ENCODE measurements around the gene SS18.
"Not testable (repeated sequence)": the region's sequence is repeated elsewhere in the genome, so short reads cannot be mapped to it uniquely, and the experiment has no call there.

The SS18 gene, protein sequence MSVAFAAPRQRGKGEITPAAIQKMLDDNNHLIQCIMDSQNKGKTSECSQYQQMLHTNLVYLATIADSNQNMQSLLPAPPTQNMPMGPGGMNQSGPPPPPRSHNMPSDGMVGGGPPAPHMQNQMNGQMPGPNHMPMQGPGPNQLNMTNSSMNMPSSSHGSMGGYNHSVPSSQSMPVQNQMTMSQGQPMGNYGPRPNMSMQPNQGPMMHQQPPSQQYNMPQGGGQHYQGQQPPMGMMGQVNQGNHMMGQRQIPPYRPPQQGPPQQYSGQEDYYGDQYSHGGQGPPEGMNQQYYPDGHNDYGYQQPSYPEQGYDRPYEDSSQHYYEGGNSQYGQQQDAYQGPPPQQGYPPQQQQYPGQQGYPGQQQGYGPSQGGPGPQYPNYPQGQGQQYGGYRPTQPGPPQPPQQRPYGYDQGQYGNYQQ

DNA sequence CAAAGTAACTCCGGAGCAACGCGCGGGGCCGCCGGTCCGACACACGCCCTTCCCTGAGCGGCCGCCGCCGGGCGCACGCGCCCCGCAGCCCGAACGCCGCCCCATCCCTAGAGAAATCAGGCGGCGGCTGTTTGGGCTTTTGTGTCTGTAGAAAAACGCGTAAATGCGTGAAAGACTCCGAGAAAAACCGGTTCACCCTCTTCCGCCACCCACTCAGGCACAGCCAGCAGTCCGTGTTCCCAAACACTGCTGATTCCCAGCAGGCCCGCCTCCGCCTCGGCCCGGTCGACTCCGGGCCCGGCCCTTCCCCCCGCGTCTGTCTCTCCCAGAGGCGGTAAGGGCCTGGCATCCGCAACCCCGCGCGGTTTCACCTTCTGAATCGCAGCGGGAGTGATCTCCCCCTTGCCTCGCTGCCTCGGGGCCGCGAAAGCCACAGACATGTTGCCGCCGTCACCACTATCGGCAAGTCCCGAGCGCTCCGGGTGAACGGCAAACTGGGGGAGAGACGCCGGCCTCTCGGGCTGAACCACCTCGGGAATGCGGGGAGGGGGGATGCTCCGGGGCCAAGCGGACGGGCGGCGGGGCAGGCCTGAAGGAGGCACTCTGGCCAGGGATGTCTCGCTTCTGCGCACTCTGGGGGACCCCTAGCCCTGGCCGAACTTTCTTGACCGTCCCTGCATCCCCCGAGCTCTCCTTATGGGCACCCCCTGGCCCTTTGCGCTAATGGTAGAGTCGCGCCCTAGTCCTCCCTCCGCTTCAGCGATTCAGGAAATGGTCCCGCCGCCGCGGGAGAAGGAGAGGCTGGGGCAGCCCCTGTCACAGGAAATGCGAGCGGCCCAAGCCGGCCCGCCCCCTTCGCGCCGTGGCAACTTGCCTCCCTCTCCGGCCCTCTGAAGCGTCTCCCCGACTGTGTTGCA, at the start of gene SS18:
TSS of gene SS18 (minus strand) at position 484 of the 917 bp plus-strand sequence. CDS start at position 440, 44 bp downstream.
- peak within 1 kb of the TSS; percentile 98 for H3K27ac ChIP-seq (ENCODE audit: low read depth, low read length)
- H3K36me3 ChIP-seq (ENCODE audit: insufficient read depth, low read length): peaks cover 9% of the 10 kb centered on the region
- peaks cover 19% of the 10 kb centered on the region for H3K4me1 ChIP-seq (ENCODE audit: insufficient read depth, low read length)

DNA sequence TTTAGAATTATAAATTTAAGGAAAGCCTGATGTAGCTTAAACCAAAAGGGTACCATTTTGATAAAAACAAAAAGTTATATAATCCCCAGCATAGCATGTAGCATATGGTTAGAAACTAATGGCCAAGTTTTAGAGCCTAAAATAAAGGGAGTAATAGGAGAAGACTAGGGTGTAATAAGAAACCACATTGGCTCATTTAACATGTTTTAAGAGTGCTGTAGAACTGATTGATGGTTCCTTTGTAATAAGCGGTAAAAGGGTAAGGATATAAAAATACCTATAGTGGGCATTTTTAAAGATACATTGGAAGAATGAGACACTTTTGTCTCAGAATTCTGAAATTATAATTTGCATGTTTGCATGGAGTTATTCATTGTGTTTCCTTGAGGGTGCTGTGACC, 45.1 kb upstream of the SS18 start:
- H3K9ac ChIP-seq (ENCODE audit: low read length): no peak overlapping the region
- H3K9me3 ChIP-seq (ENCODE audit: low read length): no peaks in the 10 kb centered on the region
- H3K36me3 ChIP-seq (ENCODE audit: insufficient read depth, low read length): no peaks in the 10 kb centered on the region
- H3K4me1 ChIP-seq (ENCODE audit: insufficient read depth, low read length): no peaks in the 10 kb centered on the region
- no peak overlapping the region for H3K27ac ChIP-seq (ENCODE audit: low read depth, low read length)
- H3K4me3 ChIP-seq (ENCODE audit: low read depth in 1 of 2, low read length in 2 of 2): no peak overlapping the region
- no peaks in the 10 kb centered on the region for H3K27me3 ChIP-seq (ENCODE audit: control insufficient read depth in 1 of 2, insufficient read depth in 2 of 2, low read length in 2 of 2)

More for the DNA sequence above, at the start of gene SS18:
- peak within 1 kb of the TSS; percentile 75 for H3K9ac ChIP-seq (ENCODE audit: low read length)
- no peaks in the 10 kb centered on the region for H3K9me3 ChIP-seq (ENCODE audit: low read length)
- no peaks in the 10 kb centered on the region for H3K27me3 ChIP-seq (ENCODE audit: control insufficient read depth in 1 of 2, insufficient read depth in 2 of 2, low read length in 2 of 2)
- H3K4me3 ChIP-seq (ENCODE audit: low read depth in 1 of 2, low read length in 2 of 2): peak within 1 kb of the TSS; percentile 82 to 95

GRCh38 chr18:26134107-26134506, 43.7 kb upstream of the SS18 start:
- Histone ChIP-seq H3K4me1 (ENCODE audit: insufficient read depth, low read length) (no peaks in the 10 kb centered on the region), H3K27me3 (ENCODE audit: control insufficient read depth in 1 of 2, insufficient read depth in 2 of 2, low read length in 2 of 2) (no peaks in the 10 kb centered on the region), H3K9ac (ENCODE audit: low read length) (no peak overlapping the region), H3K9me3 (ENCODE audit: low read length) (no peaks in the 10 kb centered on the region), H3K36me3 (ENCODE audit: insufficient read depth, low read length) (no peaks in the 10 kb centered on the region), H3K4me3 (ENCODE audit: low read depth in 1 of 2, low read length in 2 of 2) (no peak overlapping the region), H3K27ac (ENCODE audit: low read depth, low read length) (no peak overlapping the region)

- Histone ChIP-seq H3K27me3 (ENCODE audit: control insufficient read depth in 1 of 2, insufficient read depth in 2 of 2, low read length in 2 of 2) (no peaks in the 10 kb centered on the region), H3K4me3 (ENCODE audit: low read depth in 1 of 2, low read length in 2 of 2) (no peak within 1 kb of the TSS), H3K36me3 (ENCODE audit: insufficient read depth, low read length) (no peaks in the 10 kb centered on the region), H3K4me1 (ENCODE audit: insufficient read depth, low read length) (no peaks in the 10 kb centered on the region), H3K9me3 (ENCODE audit: low read length) (no peaks in the 10 kb centered on the region), H3K9ac (ENCODE audit: low read length) (no peak within 1 kb of the TSS), H3K27ac (ENCODE audit: low read depth, low read length) (no peak within 1 kb of the TSS)
Observed at GRCh38 chr18:26133652-26134051, 43.2 kb upstream of the SS18 start, which contains the start of gene PSMA8. Gene PSMA8, plus strand, starts transcription at chr18:26133869. Its CDS starts 97 bp downstream, at chr18:26133966.

GRCh38 chr18:26128192-26128591, 37.8 kb upstream of the SS18 start:
- H3K27ac ChIP-seq (ENCODE audit: low read depth, low read length); H3K9me3 ChIP-seq (ENCODE audit: low read length); H3K36me3 ChIP-seq (ENCODE audit: insufficient read depth, low read length); H3K27me3 ChIP-seq (ENCODE audit: control insufficient read depth in 1 of 2, insufficient read depth in 2 of 2, low read length in 2 of 2); H3K4me3 ChIP-seq (ENCODE audit: low read depth in 1 of 2, low read length in 2 of 2); H3K9ac ChIP-seq (ENCODE audit: low read length); H3K4me1 ChIP-seq (ENCODE audit: insufficient read depth, low read length): not testable (repeated sequence)

DNA sequence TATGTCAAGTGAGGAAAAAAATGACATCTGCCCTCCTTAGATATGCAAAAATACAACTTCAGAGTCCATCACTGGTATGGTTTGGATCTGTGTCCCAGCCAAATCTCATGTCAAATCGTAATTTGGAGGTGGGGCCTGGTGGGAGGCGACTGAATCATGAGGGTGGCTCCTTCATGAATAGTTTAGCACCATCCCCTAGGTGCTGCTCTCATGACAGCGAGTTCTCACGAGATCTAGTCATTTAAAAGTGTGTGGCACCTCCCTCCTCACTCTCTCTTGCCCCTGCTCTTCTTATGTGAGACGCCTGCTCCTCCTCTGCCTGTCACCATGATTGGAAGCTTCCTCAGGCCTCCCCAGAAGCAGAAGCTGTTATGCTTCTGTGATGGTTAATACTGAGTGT, 37.4 kb upstream of the SS18 start:
- Histone ChIP-seq H3K4me1 (ENCODE audit: insufficient read depth, low read length) (no peaks in the 10 kb centered on the region), H3K36me3 (ENCODE audit: insufficient read depth, low read length) (no peaks in the 10 kb centered on the region), H3K9ac (ENCODE audit: low read length) (no peak overlapping the region), H3K4me3 (ENCODE audit: low read depth in 1 of 2, low read length in 2 of 2) (no peak overlapping the region), H3K27ac (ENCODE audit: low read depth, low read length) (no peak overlapping the region), H3K27me3 (ENCODE audit: control insufficient read depth in 1 of 2, insufficient read depth in 2 of 2, low read length in 2 of 2) (no peaks in the 10 kb centered on the region), H3K9me3 (ENCODE audit: low read length) (no peaks in the 10 kb centered on the region)

GRCh38 chr18:26121994-26122393, 31.6 kb upstream of the SS18 start:
- not testable (repeated sequence) for H3K9me3 ChIP-seq (ENCODE audit: low read length); H3K27ac ChIP-seq (ENCODE audit: low read depth, low read length); H3K4me3 ChIP-seq (ENCODE audit: low read depth in 1 of 2, low read length in 2 of 2); H3K4me1 ChIP-seq (ENCODE audit: insufficient read depth, low read length); H3K27me3 ChIP-seq (ENCODE audit: control insufficient read depth in 1 of 2, insufficient read depth in 2 of 2, low read length in 2 of 2); H3K9ac ChIP-seq (ENCODE audit: low read length); H3K36me3 ChIP-seq (ENCODE audit: insufficient read depth, low read length)

DNA sequence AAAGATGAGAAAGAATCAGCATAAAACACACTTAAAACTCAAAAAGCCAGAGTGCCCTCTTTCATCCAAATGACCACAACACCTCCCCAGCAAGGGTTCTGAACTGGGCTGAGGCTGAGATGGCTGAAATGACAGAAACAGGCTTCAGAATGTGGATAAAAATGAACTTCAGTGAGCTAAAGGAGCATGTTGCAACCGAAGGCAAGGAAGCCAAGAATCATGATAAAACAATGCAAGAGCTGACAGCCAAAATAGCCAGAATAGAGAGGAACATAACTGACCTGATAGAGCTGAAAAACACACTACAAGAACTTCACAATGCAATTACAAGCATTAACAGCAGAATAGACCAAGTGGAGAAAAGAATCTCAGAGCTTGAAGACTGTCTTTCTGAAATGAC, 31.1 kb upstream of the SS18 start:
- Histone ChIP-seq H3K9ac (ENCODE audit: low read length) (no peak overlapping the region), H3K27me3 (ENCODE audit: control insufficient read depth in 1 of 2, insufficient read depth in 2 of 2, low read length in 2 of 2) (no peaks in the 10 kb centered on the region), H3K4me3 (ENCODE audit: low read depth in 1 of 2, low read length in 2 of 2) (no peak overlapping the region), H3K4me1 (ENCODE audit: insufficient read depth, low read length) (no peaks in the 10 kb centered on the region), H3K36me3 (ENCODE audit: insufficient read depth, low read length) (no peaks in the 10 kb centered on the region), H3K9me3 (ENCODE audit: low read length) (no peaks in the 10 kb centered on the region), H3K27ac (ENCODE audit: low read depth, low read length) (no peak overlapping the region)

DNA sequence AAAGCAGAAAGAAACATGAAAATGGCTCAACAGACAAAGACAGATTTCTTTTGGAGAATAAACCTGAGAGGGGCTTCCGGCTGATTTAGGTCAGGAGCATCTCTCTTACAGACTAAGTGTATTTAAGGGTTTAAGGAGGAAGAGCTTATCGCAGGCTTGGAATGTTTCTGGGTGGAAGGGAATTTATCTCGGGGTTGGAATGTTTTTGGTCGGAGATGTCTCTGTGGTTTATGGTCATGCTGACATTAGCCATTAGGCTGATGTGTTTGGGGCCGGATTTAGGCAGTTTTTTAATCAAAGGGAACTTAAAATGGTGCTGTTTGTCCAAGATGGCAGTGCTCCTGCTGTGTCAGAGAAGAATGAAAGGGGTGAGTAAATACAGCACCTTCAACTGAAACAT, 28.8 kb upstream of the SS18 start:
- Histone ChIP-seq H3K9me3 (ENCODE audit: low read length) (no peaks in the 10 kb centered on the region), H3K4me1 (ENCODE audit: insufficient read depth, low read length) (no peaks in the 10 kb centered on the region), H3K9ac (ENCODE audit: low read length) (no peak overlapping the region), H3K36me3 (ENCODE audit: insufficient read depth, low read length) (no peaks in the 10 kb centered on the region), H3K4me3 (ENCODE audit: low read depth in 1 of 2, low read length in 2 of 2) (no peak overlapping the region), H3K27ac (ENCODE audit: low read depth, low read length) (no peak overlapping the region), H3K27me3 (ENCODE audit: control insufficient read depth in 1 of 2, insufficient read depth in 2 of 2, low read length in 2 of 2) (no peaks in the 10 kb centered on the region)

- Histone ChIP-seq H3K27ac (ENCODE audit: low read depth, low read length) (no peak overlapping the region), H3K4me1 (ENCODE audit: insufficient read depth, low read length) (no peaks in the 10 kb centered on the region), H3K9me3 (ENCODE audit: low read length) (no peaks in the 10 kb centered on the region), H3K9ac (ENCODE audit: low read length) (no peak overlapping the region), H3K27me3 (ENCODE audit: control insufficient read depth in 1 of 2, insufficient read depth in 2 of 2, low read length in 2 of 2) (no peaks in the 10 kb centered on the region), H3K4me3 (ENCODE audit: low read depth in 1 of 2, low read length in 2 of 2) (no peak overlapping the region), H3K36me3 (ENCODE audit: insufficient read depth, low read length) (no peaks in the 10 kb centered on the region)
Observed at GRCh38 chr18:26104035-26104434, 13.6 kb upstream of the SS18 start.

DNA sequence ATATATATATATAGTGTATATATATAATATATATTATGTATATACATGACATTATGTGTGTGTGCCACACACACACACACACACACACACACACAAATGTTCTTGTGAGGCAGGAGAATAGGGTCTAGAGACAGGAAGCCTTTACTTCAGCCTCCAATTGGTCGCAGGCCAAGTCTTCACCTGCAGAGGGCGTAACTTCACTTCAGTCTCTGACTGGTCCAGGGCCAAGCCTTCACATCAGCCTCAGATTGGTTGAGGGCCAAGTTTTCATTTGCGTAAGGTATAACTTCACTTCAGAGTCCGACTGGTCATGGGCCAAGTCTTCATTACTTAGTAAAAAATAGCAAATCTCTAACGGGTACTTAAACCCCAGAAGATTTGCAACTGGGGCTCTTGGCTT, 13.2 kb upstream of the SS18 start:
- no peaks in the 10 kb centered on the region for H3K4me1 ChIP-seq (ENCODE audit: insufficient read depth, low read length)
- H3K9ac ChIP-seq (ENCODE audit: low read length): no peak overlapping the region
- H3K9me3 ChIP-seq (ENCODE audit: low read length): no peaks in the 10 kb centered on the region
- H3K27me3 ChIP-seq (ENCODE audit: control insufficient read depth in 1 of 2, insufficient read depth in 2 of 2, low read length in 2 of 2): no peaks in the 10 kb centered on the region
- no peak overlapping the region for H3K27ac ChIP-seq (ENCODE audit: low read depth, low read length)
- H3K36me3 ChIP-seq (ENCODE audit: insufficient read depth, low read length): no peaks in the 10 kb centered on the region
- H3K4me3 ChIP-seq (ENCODE audit: low read depth in 1 of 2, low read length in 2 of 2): no peak overlapping the region

All from muscle layer of colon (tissue), 2 donors.